Nephron progenitor cell (in vitro differentiated cells): Measurements from ENCODE around the gene DUSP6.
"Not testable (repeated sequence)": the region's sequence is repeated elsewhere in the genome, so short reads cannot be mapped to it uniquely, and the experiment has no call there.

Source experiments
- DNase-seq: peaks from one replicate; pipeline ENCODE4 v3.0.0; 2021
- H3K27ac Mint-ChIP-seq: 2 replicates; pipeline ENCODE4 v1.8.0; 2021; ENCODE audit warnings: mild to moderate bottlenecking, moderate library complexity, mixed read lengths
- H3K27me3 Mint-ChIP-seq: 2 replicates; pipeline ENCODE4 v1.8.0; 2021; ENCODE audit warnings: mild to moderate bottlenecking, low read depth, mixed read lengths; ENCODE audit not compliant: poor library complexity
- H3K36me3 Mint-ChIP-seq: 2 replicates; pipeline ENCODE4 v1.8.0; 2021; ENCODE audit warnings: low read depth, mixed read lengths
- H3K4me1 Mint-ChIP-seq: 2 replicates; pipeline ENCODE4 v1.8.0; 2021; ENCODE audit warnings: mixed read lengths
- H3K4me3 Mint-ChIP-seq: 2 replicates; pipeline ENCODE4 v1.8.0; 2021; ENCODE audit warnings: mild to moderate bottlenecking, moderate library complexity, mixed read lengths
- H3K9me3 Mint-ChIP-seq: 2 replicates; pipeline ENCODE4 v1.8.0; 2021; ENCODE audit warnings: mild to moderate bottlenecking, moderate library complexity, mixed read lengths
- TF ChIP-seq, protein P1 (sequence below): fragments of 200-600 bp; sonication (generic); IDR thresholded peaks from 2 replicates; pipeline ENCODE4 v1.5.0; 2021; ENCODE audit warnings: antibody characterized with exemption

DUSP6 gene

DNA sequence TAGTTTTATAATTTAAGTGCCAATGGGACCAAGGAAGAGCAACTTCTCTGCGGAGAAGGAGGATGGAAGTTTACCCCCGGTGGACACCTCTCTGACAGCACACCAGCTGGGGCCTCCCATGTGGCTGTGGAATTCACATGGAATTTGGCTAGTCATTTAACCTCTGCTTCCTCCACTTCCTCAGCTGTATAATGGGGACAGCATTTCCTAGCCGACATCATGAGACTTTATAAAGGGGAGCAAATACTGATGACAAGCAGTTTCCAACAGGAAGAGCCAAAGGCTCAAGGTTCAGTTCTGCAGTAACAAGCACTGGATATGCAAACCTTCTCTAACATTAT lies 7.5 kb downstream of the DUSP6 start:
- H3K4me1 Mint-ChIP-seq: peaks cover 84% of the 10 kb centered on the region
- TF ChIP-seq, protein P1, sequence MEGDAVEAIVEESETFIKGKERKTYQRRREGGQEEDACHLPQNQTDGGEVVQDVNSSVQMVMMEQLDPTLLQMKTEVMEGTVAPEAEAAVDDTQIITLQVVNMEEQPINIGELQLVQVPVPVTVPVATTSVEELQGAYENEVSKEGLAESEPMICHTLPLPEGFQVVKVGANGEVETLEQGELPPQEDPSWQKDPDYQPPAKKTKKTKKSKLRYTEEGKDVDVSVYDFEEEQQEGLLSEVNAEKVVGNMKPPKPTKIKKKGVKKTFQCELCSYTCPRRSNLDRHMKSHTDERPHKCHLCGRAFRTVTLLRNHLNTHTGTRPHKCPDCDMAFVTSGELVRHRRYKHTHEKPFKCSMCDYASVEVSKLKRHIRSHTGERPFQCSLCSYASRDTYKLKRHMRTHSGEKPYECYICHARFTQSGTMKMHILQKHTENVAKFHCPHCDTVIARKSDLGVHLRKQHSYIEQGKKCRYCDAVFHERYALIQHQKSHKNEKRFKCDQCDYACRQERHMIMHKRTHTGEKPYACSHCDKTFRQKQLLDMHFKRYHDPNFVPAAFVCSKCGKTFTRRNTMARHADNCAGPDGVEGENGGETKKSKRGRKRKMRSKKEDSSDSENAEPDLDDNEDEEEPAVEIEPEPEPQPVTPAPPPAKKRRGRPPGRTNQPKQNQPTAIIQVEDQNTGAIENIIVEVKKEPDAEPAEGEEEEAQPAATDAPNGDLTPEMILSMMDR: no peak
- peak overlapping the region; percentile 98 for H3K27ac Mint-ChIP-seq
- no peak for DNase-seq
- no peaks in the 10 kb centered on the region for H3K9me3 Mint-ChIP-seq
- peak overlapping the region; percentile 11 for H3K4me3 Mint-ChIP-seq
- peaks cover 2% of the 10 kb centered on the region for H3K27me3 Mint-ChIP-seq
- peaks cover 37% of the 10 kb centered on the region for H3K36me3 Mint-ChIP-seq

- H3K9me3 Mint-ChIP-seq: no peaks in the 10 kb centered on the region
- H3K4me1 Mint-ChIP-seq: peaks cover 88% of the 10 kb centered on the region
- peaks cover 2% of the 10 kb centered on the region for H3K27me3 Mint-ChIP-seq
- H3K27ac Mint-ChIP-seq: peak overlapping the region; percentile 98
- TF ChIP-seq, protein P1: no peak
- H3K4me3 Mint-ChIP-seq: peak overlapping the region; percentile 11
- H3K36me3 Mint-ChIP-seq: peaks cover 31% of the 10 kb centered on the region
- DNase-seq: no peak
Measured at GRCh38 chr12:89344043-89344861, 8.0 kb downstream of the DUSP6 start.

- TF ChIP-seq, protein P1: no peak
- Mint-ChIP-seq H3K27me3 (peaks cover 2% of the 10 kb centered on the region), H3K4me1 (peaks cover 88% of the 10 kb centered on the region), H3K36me3 (peaks cover 20% of the 10 kb centered on the region), H3K4me3 (peak overlapping the region; percentile 14), H3K27ac (peak overlapping the region; percentile 98), H3K9me3 (no peaks in the 10 kb centered on the region)
- no peak for DNase-seq
Measured at GRCh38 chr12:89343127-89343526, 9.2 kb downstream of the DUSP6 start.

DNA sequence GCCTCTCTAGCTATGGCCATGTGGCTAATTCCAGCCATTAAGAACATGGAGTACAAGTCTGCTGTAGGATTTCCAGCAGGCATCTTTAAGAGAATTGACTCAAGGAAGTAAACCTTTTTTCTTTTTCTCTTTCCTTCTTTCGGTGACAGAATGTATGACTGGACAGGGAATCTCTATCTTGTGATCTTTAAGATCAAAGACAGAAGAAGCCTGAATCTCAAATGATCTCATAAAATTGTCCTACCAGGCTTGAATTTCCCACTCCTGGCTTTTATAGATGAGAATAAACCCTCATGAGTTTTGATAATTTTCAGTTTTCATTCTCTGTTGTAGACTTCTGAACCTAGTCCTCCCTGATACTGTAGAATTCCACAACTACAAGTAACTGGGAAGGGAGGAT lies 11.4 kb downstream of the DUSP6 start:
- Mint-ChIP-seq H3K9me3 (no peaks in the 10 kb centered on the region), H3K27ac (no peak overlapping the region), H3K4me1 (peaks cover 79% of the 10 kb centered on the region), H3K27me3 (peaks cover 2% of the 10 kb centered on the region), H3K4me3 (no peak overlapping the region), H3K36me3 (peaks cover 10% of the 10 kb centered on the region)
- TF ChIP-seq, protein P1: no peak
- no peak for DNase-seq

DNA sequence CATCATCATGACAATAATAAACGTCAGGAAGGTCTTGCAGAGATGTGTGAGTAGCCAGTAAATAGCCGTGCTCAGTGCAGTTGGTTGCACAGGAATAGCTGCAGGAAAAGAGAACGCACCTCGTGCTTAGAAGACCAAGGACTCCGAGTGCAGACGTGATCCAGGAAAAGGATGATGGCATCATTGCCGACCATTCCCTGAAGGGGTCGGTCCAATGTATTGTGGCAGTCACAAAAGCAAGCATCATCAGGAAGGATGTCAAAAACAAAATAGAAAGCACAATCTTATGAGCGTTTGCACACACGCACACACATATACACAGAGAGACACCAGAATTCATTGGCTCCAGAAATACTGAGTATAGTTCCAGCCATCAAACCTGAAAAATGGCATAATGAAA lies 12.8 kb downstream of the DUSP6 start:
- Mint-ChIP-seq H3K36me3 (peaks cover 10% of the 10 kb centered on the region), H3K9me3 (no peaks in the 10 kb centered on the region), H3K27me3 (peaks cover 2% of the 10 kb centered on the region), H3K4me1 (peaks cover 79% of the 10 kb centered on the region), H3K27ac (no peak overlapping the region), H3K4me3 (no peak overlapping the region)
- DNase-seq: no peak
- TF ChIP-seq, protein P1: no peak

- H3K4me1 Mint-ChIP-seq: peaks cover 84% of the 10 kb centered on the region
- H3K4me3 Mint-ChIP-seq, H3K27me3 Mint-ChIP-seq, H3K36me3 Mint-ChIP-seq, H3K27ac Mint-ChIP-seq, H3K9me3 Mint-ChIP-seq, DNase-seq: not testable (repeated sequence)
Measured at GRCh38 chr12:89337136-89337535, 15.2 kb downstream of the DUSP6 start.
